Measurements from ENCODE around the gene PIK3C2G.

Gene PIK3C2G

DNA sequence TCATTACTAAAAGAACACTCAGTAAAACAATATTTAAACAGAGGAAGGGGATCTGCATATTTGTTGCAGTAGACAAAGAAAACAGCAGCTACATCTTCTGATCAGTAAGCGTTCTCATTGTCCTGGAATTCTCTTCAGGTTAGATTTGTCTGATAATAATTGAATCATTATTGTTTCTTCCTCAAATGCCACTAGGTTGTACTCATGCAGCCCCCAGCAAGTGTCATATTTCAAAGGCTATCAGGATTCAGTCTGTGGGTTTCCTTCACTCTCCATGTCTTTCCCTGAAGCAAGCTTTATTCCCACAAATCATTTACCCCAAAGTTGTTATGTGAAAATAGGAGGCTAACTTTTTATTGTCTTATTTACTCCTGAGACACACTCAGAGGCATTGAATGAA, 14.7 kb downstream of the PIK3C2G start:
- H3K4me3 ChIP-seq (replicated peaks in 1 of 2; ENCODE audit: low read depth in 2 of 2, low read length in 2 of 2): no peak overlapping the region
- TF ChIP-seq CTCF (IDR thresholded peaks at IDR 0.05; ENCODE audit: low read depth, low read length): no peak
- DNase-seq (ENCODE audit: low read depth in 2 of 2): no peak

DNA sequence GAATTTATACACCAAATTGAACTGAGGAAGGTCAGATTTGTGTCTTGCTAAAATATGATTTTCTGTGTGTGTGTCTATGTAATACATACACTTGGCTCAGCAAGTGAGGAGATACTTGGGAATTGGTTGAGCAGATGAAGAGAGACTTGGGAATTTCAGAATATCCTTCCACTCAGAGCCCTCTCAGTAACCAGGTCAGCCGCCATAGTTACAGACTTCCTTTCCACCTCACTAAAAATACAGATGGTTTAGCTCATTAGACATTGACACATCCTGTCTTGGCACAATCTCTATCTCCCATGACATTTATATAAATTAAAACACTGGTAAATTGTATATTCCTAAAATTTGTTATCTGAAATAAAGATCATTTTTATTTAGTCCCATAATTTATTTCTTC, 15.9 kb downstream of the PIK3C2G start:
- no peak overlapping the region for H3K4me3 ChIP-seq (replicated peaks in 1 of 2; ENCODE audit: low read depth in 2 of 2, low read length in 2 of 2)
- DNase-seq (ENCODE audit: low read depth in 2 of 2): no peak
- TF ChIP-seq CTCF (IDR thresholded peaks at IDR 0.05; ENCODE audit: low read depth, low read length): no peak

DNA sequence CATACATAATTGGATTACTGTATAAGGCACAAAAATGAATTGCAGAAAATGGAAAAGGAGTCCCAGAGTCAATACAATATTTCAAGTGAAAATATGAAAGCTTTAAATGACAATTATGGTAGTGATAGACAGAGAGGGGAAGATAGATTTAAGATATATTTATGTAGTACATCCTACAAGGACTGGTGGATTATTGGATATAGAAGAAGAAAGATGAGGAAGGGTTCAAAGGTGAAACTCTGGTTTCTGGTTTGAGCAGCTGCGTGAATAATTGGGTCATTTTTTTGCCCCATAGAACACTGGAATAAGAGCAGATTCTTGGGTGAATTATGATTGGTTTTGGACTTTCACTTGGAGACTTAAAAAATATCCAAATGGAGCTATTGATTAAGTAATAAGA, 19.4 kb downstream of the PIK3C2G start:
- no peak overlapping the region for H3K4me3 ChIP-seq (replicated peaks in 1 of 2; ENCODE audit: low read depth in 2 of 2, low read length in 2 of 2)
- TF ChIP-seq CTCF (IDR thresholded peaks at IDR 0.05; ENCODE audit: low read depth, low read length): no peak
- DNase-seq (ENCODE audit: low read depth in 2 of 2): no peak

- no peak overlapping the region for H3K4me3 ChIP-seq (replicated peaks in 1 of 2; ENCODE audit: low read depth in 2 of 2, low read length in 2 of 2)
- TF ChIP-seq CTCF (IDR thresholded peaks at IDR 0.05; ENCODE audit: low read depth, low read length): no peak
- DNase-seq (ENCODE audit: low read depth in 2 of 2): peak in 1 of 2 donors; percentile 1
These were observed 20.6 kb downstream of the PIK3C2G start for GRCh38 chr12:18281941-18282340.

DNA sequence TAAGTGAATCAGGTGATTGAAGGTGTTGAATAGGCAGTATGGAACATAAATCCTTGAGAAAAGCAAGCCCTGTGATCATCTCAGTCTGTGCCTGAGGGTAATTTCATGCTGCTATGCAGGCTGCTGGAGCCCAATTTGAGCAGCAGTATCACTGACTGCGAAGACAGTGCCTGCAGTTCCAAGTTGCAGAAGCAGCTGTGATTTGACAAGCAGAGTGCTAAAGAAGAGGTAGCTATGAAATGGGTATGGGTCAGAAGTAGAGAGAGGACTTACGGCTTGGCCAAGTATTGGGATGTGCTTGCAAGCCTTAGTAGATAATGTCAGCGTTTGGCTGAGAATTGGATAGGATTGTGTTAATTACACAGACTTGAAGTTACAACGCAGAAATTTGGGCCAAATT, 22.5 kb downstream of the PIK3C2G start:
- DNase-seq (ENCODE audit: low read depth in 2 of 2): peak in 1 of 2 donors; percentile 0
- TF ChIP-seq CTCF (IDR thresholded peaks at IDR 0.05; ENCODE audit: low read depth, low read length): no peak
- no peak overlapping the region for H3K4me3 ChIP-seq (replicated peaks in 1 of 2; ENCODE audit: low read depth in 2 of 2, low read length in 2 of 2)

GRCh38 chr12:18284386-18284785, 23.1 kb downstream of the PIK3C2G start:
- H3K4me3 ChIP-seq (replicated peaks in 1 of 2; ENCODE audit: low read depth in 2 of 2, low read length in 2 of 2): no peak overlapping the region
- DNase-seq (ENCODE audit: low read depth in 2 of 2): peak; percentile 21 to 33
- no peak for TF ChIP-seq CTCF (IDR thresholded peaks at IDR 0.05; ENCODE audit: low read depth, low read length)

- H3K4me3 ChIP-seq (replicated peaks in 1 of 2; ENCODE audit: low read depth in 2 of 2, low read length in 2 of 2): no peak overlapping the region
- TF ChIP-seq CTCF (IDR thresholded peaks at IDR 0.05; ENCODE audit: low read depth, low read length): no peak
- DNase-seq (ENCODE audit: low read depth in 2 of 2): no peak
These were observed 23.8 kb downstream of the PIK3C2G start for GRCh38 chr12:18285161-18285560.
